ENCODE measurements around the gene MICALL2.

Gene MICALL2

DNA sequence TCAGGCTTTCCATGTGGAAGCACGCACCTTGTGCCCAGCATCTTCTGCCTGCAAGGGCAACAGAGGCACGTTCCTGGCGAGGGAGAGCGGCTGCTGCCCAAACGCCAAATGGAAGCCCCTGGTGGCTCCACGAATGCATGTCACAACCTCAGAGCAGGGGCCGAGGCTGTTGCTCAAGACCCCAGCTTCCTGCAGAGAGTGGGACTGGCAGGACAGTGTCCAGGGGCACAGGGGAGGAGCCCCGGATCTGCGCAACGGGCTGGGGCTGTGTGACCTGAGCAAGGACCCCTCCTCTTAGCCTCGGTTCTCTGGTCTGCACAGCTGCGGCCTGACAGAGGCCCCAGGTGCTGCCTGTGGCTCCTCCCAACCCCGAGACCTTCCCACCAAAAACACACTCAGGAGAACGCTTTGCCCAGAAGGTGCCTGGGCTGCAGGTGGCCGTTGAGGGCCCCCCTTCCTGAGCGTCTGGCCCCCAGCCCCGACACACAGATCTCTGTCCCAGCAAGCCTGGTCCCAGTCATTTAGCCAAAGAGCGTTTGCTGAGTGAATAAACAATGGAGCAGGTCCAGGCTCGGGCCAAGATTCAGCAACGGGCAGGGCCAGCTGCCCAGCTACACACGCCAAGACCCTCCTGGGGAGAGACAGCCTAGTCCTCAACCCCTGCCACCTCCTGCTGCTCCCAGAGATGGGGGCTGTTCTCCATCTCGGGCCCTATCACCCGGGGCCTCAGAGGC lies 1.2 kb downstream of the MICALL2 start:
- H3K4me1 ChIP-seq (ENCODE audit: control insufficient read depth, insufficient read depth, low read length), result peaks cover 15% of the 10 kb centered on the region
- no peak for DNase-seq (ENCODE audit: low read depth, low spot score)
- no peaks in the 10 kb centered on the region for H3K9me3 ChIP-seq (ENCODE audit: control insufficient read depth, insufficient read depth, low read length)
- H3K27me3 ChIP-seq (ENCODE audit: control insufficient read depth, insufficient read depth, low read length), result no peaks in the 10 kb centered on the region
- WGBS (ENCODE audit: insufficient coverage, insufficient read length), result no CpG with 5 or more reads among the region's 23 CpGs
- H3K4me3 ChIP-seq (ENCODE audit: low read length), result no peak overlapping the region; the same call in 1 of the 2 replicates
- no peaks in the 10 kb centered on the region for H3K36me3 ChIP-seq (ENCODE audit: control insufficient read depth, insufficient read depth, low read length)
- H3K27ac ChIP-seq (ENCODE audit: low read length), result no peak overlapping the region

DNA sequence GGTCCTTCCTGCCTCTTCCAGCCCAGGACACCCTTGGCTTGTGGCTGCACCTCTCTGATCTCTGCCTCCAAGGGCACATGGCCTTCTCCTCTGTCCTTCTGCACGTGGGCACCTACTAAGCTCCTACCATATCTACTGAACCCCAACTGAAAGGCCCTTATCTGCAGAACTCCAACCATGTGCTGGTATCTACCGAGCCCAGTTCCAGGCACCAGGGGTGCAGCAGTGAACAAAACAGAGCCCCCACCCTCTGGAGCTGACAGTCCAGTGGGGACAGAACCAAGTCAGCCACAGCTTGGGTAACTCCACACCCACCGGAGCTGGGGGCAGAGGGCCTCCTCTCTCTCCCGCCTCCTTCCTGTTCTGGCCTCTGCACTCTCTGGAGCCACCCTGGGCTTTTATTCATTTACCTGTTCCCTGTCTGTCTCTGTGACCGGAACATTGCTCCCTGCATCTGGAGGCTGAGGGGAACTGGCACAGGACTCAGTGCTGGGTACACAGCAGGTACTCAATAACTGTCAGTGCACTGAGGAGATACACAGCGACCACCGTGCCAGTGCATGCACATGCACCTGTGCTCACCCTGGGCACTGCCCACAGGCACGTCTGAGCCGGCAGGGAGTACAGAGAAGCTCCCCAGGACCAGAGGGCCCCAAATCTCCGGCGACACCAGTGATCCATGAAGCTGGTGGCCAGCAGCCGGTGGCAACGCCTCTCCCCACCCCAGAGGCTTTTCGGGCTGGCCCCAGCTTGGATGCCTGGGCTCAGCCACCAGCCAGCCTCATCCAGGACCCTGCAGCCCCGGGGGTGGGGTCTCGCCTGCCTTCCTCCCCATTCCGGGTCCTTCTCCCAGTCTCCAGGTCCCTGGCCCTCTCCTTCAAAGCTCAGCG lies 2.0 kb downstream of the MICALL2 start:
- Histone ChIP-seq H3K27me3 (ENCODE audit: control insufficient read depth, insufficient read depth, low read length) (no peaks in the 10 kb centered on the region), H3K4me1 (ENCODE audit: control insufficient read depth, insufficient read depth, low read length) (peaks cover 15% of the 10 kb centered on the region), H3K4me3 (ENCODE audit: low read length) (no peak overlapping the region), H3K9me3 (ENCODE audit: control insufficient read depth, insufficient read depth, low read length) (no peaks in the 10 kb centered on the region), H3K27ac (ENCODE audit: low read length) (no peak overlapping the region), H3K36me3 (ENCODE audit: control insufficient read depth, insufficient read depth, low read length) (no peaks in the 10 kb centered on the region)
- no peak for DNase-seq (ENCODE audit: low read depth, low spot score)
- no CpG with 5 or more reads among the region's 18 CpGs for WGBS (ENCODE audit: insufficient coverage, insufficient read length)

DNA sequence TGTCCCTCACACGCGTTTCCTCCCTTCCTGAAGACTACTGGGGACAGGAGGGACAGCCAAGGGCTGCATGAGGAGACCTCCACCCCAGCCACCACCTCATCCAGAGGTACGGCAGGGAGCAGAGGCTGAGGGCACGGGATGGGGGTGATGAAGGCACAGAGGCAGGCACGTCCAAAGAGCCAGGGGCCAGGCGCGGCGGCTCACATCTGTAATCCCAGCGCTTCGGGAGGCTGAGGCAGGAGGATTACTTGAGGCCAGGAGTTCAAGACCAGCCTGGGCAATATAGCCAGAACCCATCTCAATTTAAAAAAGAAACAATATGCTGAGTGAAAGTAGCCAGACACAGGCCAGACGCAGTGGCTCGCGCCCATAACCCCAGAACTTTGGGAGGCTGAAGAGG lies 3.3 kb downstream of the MICALL2 start:
- no CpG with 5 or more reads among the region's 13 CpGs for WGBS (ENCODE audit: insufficient coverage, insufficient read length)
- no peaks in the 10 kb centered on the region for H3K36me3 ChIP-seq (ENCODE audit: control insufficient read depth, insufficient read depth, low read length)
- no peak for DNase-seq (ENCODE audit: low read depth, low spot score)
- H3K27ac ChIP-seq (ENCODE audit: low read length), result no peak overlapping the region
- H3K9me3 ChIP-seq (ENCODE audit: control insufficient read depth, insufficient read depth, low read length), result no peaks in the 10 kb centered on the region
- H3K27me3 ChIP-seq (ENCODE audit: control insufficient read depth, insufficient read depth, low read length), result no peaks in the 10 kb centered on the region
- H3K4me3 ChIP-seq (ENCODE audit: low read length), result no peak overlapping the region
- H3K4me1 ChIP-seq (ENCODE audit: control insufficient read depth, insufficient read depth, low read length), result peaks cover 10% of the 10 kb centered on the region

DNA sequence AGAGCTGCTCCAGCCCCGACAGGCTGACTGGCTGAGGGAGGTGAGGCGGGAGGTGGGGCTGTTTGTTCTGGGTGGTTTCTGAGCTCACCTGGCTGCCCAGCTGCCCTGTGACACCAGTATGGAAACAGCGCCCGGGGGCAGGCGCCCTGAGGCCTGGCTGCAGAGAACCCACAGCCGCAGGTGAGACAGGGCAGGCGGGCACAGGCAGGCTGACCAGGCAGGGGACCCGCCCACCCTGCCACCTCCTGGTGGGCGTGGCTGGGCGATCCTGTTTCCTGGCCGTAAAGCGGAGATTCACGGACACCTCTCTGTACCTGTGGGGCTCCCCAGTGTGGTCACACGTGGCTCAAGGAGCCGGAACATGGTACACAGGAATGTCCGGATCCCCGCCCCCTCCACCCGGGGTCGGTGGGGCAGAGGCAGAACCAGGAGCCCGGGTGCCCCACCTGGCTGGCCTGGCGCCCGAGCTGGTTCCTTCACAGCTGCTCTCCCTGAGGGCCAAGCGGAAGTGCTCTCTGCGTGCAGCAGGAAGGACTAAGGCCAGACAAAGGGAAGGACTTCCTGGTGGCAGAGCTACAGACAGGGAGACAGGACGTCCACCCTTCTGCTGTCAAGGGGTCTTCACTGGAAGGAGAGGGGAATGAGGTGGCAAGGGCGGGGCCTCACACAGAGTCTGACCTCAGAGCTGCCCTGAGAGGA lies 3.9 kb downstream of the MICALL2 start:
- Histone ChIP-seq H3K9me3 (ENCODE audit: control insufficient read depth, insufficient read depth, low read length) (no peaks in the 10 kb centered on the region), H3K27ac (ENCODE audit: low read length) (no peak overlapping the region), H3K27me3 (ENCODE audit: control insufficient read depth, insufficient read depth, low read length) (no peaks in the 10 kb centered on the region), H3K4me1 (ENCODE audit: control insufficient read depth, insufficient read depth, low read length) (peaks cover 10% of the 10 kb centered on the region), H3K36me3 (ENCODE audit: control insufficient read depth, insufficient read depth, low read length) (no peaks in the 10 kb centered on the region), H3K4me3 (ENCODE audit: low read length) (no peak overlapping the region)
- no CpG with 5 or more reads among the region's 26 CpGs for WGBS (ENCODE audit: insufficient coverage, insufficient read length)
- DNase-seq (ENCODE audit: low read depth, low spot score), result no peak

DNA sequence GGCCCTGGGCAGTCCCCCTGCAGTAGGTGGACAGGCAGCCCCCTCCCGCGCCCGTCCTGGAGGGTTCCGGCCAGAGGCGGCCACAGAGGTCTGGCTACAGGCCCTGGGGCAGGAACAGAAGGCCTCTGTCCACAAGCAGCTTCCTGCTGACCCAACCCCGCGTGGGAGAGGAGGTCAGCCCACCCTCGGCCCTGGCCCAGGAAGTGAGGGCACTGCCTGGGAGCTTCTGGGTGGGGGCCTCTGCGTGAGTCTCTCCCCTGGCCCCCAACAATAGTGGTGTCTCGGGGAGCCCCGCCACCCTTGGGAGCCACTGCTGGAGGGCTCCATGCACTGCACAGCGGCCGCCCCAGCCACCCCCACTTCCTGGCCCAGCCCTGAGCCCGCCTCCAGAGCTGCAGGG lies 4.7 kb downstream of the MICALL2 start:
- no peaks in the 10 kb centered on the region for H3K9me3 ChIP-seq (ENCODE audit: control insufficient read depth, insufficient read depth, low read length)
- H3K27ac ChIP-seq (ENCODE audit: low read length), result no peak overlapping the region
- no peaks in the 10 kb centered on the region for H3K36me3 ChIP-seq (ENCODE audit: control insufficient read depth, insufficient read depth, low read length)
- no peaks in the 10 kb centered on the region for H3K27me3 ChIP-seq (ENCODE audit: control insufficient read depth, insufficient read depth, low read length)
- no peak for DNase-seq (ENCODE audit: low read depth, low spot score)
- H3K4me3 ChIP-seq (ENCODE audit: low read length), result no peak overlapping the region
- no CpG with 5 or more reads among the region's 14 CpGs for WGBS (ENCODE audit: insufficient coverage, insufficient read length)
- H3K4me1 ChIP-seq (ENCODE audit: control insufficient read depth, insufficient read depth, low read length), result peaks cover 10% of the 10 kb centered on the region

DNA sequence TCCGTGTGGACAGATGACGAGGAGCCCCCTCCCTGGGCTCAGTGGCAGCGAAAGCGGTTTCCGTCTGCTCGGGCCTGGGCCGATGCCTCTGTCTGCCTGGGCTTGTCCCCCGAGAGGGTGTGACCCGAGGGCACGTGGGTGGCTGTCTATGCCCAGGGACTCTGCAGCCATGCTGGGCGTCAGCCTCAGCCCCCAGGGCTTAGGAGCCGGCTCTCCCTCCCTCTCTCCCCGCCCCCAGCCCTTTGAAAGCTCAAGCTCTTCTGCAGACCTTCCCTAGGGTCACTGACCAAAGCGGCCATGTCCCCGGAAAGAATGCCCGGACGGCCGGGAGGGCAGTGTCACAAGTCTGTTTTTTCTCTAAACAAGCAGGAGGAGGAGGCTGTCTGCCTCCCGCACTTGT lies 7.1 kb downstream of the MICALL2 start:
- DNase-seq (ENCODE audit: low read depth, low spot score), result no peak
- Histone ChIP-seq H3K27ac (ENCODE audit: low read length) (no peak overlapping the region), H3K4me3 (ENCODE audit: low read length) (no peak overlapping the region), H3K36me3 (ENCODE audit: control insufficient read depth, insufficient read depth, low read length) (no peaks in the 10 kb centered on the region), H3K27me3 (ENCODE audit: control insufficient read depth, insufficient read depth, low read length) (no peaks in the 10 kb centered on the region), H3K4me1 (ENCODE audit: control insufficient read depth, insufficient read depth, low read length) (peaks cover 3% of the 10 kb centered on the region; the same call in 1 of the 2 replicates), H3K9me3 (ENCODE audit: control insufficient read depth, insufficient read depth, low read length) (no peaks in the 10 kb centered on the region)
- no CpG with 5 or more reads among the region's 19 CpGs for WGBS (ENCODE audit: insufficient coverage, insufficient read length)

DNA sequence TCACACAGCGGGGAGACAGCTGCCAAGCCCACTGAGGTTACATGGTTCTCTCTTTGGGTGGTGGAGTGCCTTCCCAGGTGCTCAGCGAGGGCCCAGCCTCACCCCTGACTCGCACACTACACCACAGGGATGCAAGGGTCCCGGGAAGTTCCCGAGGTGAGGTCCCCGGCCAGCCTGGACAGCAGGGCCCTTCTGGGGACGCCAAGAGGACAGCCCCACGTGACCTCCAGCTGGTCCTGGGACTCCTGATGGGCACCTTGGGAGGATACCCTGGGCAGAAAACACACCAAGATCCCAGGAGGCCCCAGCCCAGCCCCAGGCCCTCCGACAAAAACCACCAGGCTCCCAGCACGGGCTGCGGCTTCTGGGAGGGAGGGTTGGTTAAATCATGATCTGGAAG lies 8.3 kb downstream of the MICALL2 start:
- Histone ChIP-seq H3K9me3 (ENCODE audit: control insufficient read depth, insufficient read depth, low read length) (no peaks in the 10 kb centered on the region), H3K4me1 (ENCODE audit: control insufficient read depth, insufficient read depth, low read length) (peaks cover 3% of the 10 kb centered on the region; the same call in 1 of the 2 replicates), H3K36me3 (ENCODE audit: control insufficient read depth, insufficient read depth, low read length) (no peaks in the 10 kb centered on the region), H3K4me3 (ENCODE audit: low read length) (no peak overlapping the region), H3K27ac (ENCODE audit: low read length) (no peak overlapping the region), H3K27me3 (ENCODE audit: control insufficient read depth, insufficient read depth, low read length) (no peaks in the 10 kb centered on the region)
- WGBS (ENCODE audit: insufficient coverage, insufficient read length), result no CpG with 5 or more reads among the region's 11 CpGs
- DNase-seq (ENCODE audit: low read depth, low spot score), result no peak

DNA sequence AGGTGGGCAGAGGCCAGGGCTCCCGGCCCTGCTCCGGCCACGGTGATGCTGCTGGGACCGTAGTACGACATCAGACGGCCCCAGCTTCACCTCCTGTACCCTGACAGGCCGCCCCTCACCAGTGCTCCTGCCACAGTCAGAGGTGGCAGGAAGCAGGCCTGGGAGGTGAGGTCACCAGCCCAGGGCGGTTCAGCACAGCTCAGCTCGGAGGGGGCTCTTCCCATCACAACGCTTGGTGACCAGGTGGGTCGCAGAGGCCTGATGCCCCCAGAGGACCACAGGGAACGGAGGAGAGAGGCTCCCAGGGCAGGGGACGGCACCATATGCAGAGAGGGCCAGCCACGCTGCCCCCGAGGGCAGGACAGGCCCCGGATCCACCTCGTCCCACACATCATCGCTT lies 8.8 kb downstream of the MICALL2 start:
- H3K27me3 ChIP-seq (ENCODE audit: control insufficient read depth, insufficient read depth, low read length), result no peaks in the 10 kb centered on the region
- no CpG with 5 or more reads among the region's 18 CpGs for WGBS (ENCODE audit: insufficient coverage, insufficient read length)
- H3K4me3 ChIP-seq (ENCODE audit: low read length), result no peak overlapping the region
- no peak for DNase-seq (ENCODE audit: low read depth, low spot score)
- no peak overlapping the region for H3K27ac ChIP-seq (ENCODE audit: low read length)
- peaks cover 3% of the 10 kb centered on the region; the same call in 1 of the 2 replicates for H3K4me1 ChIP-seq (ENCODE audit: control insufficient read depth, insufficient read depth, low read length)
- no peaks in the 10 kb centered on the region for H3K9me3 ChIP-seq (ENCODE audit: control insufficient read depth, insufficient read depth, low read length)
- no peaks in the 10 kb centered on the region for H3K36me3 ChIP-seq (ENCODE audit: control insufficient read depth, insufficient read depth, low read length)

DNA sequence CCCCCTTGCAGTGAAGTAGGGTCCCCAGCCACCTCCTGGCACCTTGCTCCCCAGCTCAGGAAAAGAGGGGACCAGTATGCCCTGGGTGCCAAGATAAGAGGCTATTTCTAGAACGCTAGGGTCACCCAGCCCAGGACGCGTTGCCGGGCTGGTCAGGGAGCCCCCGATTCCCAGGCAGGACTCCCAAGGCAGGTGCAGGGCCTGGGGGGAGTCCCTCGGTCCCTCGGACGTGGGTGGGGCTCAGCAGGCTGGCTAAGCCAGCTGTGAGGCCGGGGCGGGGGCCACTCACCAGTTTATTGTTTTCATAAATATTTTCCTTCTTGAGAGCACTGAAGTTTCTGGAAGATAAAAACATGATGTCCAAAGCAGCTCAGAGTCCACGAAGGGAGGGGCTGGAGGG lies 9.3 kb downstream of the MICALL2 start:
- no peaks in the 10 kb centered on the region for H3K9me3 ChIP-seq (ENCODE audit: control insufficient read depth, insufficient read depth, low read length)
- no peak for DNase-seq (ENCODE audit: low read depth, low spot score)
- no peaks in the 10 kb centered on the region for H3K27me3 ChIP-seq (ENCODE audit: control insufficient read depth, insufficient read depth, low read length)
- no CpG with 5 or more reads among the region's 11 CpGs for WGBS (ENCODE audit: insufficient coverage, insufficient read length)
- no peak overlapping the region for H3K27ac ChIP-seq (ENCODE audit: low read length)
- H3K36me3 ChIP-seq (ENCODE audit: control insufficient read depth, insufficient read depth, low read length), result no peaks in the 10 kb centered on the region
- no peak overlapping the region for H3K4me3 ChIP-seq (ENCODE audit: low read length)
- H3K4me1 ChIP-seq (ENCODE audit: control insufficient read depth, insufficient read depth, low read length), result peaks cover 2% of the 10 kb centered on the region; the same call in 1 of the 2 replicates

DNA sequence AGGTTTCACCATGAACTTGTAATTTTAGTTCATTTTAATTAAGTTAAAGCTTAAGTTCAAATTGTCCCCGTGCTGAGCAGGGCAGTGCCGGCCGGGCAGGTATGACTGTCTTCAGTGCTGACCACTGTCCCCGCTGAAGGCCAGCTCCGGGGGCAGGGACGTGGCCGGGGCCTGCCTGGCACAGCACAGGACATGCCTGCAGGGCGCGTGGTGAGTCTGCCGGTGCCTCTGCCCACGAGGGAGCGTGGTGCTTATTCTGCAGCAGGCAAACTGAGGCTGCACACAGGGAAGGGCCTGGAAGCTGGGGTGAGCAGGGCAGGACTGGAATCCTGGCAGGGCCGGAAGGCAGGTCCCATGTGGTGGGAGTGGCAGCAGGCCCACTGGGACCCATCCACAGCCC lies 9.8 kb downstream of the MICALL2 start:
- no peaks in the 10 kb centered on the region for H3K27me3 ChIP-seq (ENCODE audit: control insufficient read depth, insufficient read depth, low read length)
- no peak overlapping the region for H3K27ac ChIP-seq (ENCODE audit: low read length)
- no CpG with 5 or more reads among the region's 13 CpGs for WGBS (ENCODE audit: insufficient coverage, insufficient read length)

More for the DNA sequence above, 9.8 kb downstream of the MICALL2 start:
- DNase-seq (ENCODE audit: low read depth, low spot score), result no peak
- Histone ChIP-seq H3K4me3 (ENCODE audit: low read length) (no peak overlapping the region), H3K36me3 (ENCODE audit: control insufficient read depth, insufficient read depth, low read length) (no peaks in the 10 kb centered on the region), H3K4me1 (ENCODE audit: control insufficient read depth, insufficient read depth, low read length) (peaks cover 1% of the 10 kb centered on the region; the same call in 1 of the 2 replicates), H3K9me3 (ENCODE audit: control insufficient read depth, insufficient read depth, low read length) (no peaks in the 10 kb centered on the region)

Data from iPS DF 6.9 (cell line).